Measurements from ENCODE around the gene KCNK4.

- no peak for TF ChIP-seq CTCF (IDR thresholded peaks at IDR 0.05; ENCODE audit: insufficient read depth, low read length)
- no peak for TF ChIP-seq REST (IDR thresholded peaks at IDR 0.05; ENCODE audit: insufficient replicate concordance, low read depth)
These were observed 30.9 kb upstream of the KCNK4 start for GRCh38 chr11:64260147-64260708.

Measured in HL-60 (cell line).